NCI-H446 (cell line): ENCODE measurements around the gene PTPRB.
A peak's percentile ranks its signal among the peaks of the same experiment; 100 is the strongest.

Experiments
- DNase-seq, 2 experiments: peaks; one replicate each; lab custom pipeline; 2025; lab: John Stamatoyannopoulos, UW

The PTPRB gene

DNA sequence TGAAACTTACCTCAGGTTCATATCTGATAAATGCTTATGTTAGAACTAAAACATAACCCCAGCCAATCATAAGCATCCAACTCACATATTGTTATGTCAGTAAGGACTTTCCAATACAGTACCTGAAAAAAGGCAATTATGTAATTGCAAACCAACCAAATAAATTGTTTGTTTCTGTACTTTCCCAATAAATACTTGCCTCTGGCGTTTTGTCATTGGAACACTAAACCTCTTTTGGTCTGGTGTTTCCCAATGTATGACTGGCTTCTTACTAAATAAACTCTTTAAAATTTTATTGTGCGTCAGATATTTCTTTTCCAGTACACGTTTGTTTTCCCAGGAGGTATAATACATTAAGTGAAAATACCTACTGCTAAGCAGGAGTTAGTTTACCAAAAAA, 6.7 kb upstream of the PTPRB start:
- no peak for DNase-seq

DNA sequence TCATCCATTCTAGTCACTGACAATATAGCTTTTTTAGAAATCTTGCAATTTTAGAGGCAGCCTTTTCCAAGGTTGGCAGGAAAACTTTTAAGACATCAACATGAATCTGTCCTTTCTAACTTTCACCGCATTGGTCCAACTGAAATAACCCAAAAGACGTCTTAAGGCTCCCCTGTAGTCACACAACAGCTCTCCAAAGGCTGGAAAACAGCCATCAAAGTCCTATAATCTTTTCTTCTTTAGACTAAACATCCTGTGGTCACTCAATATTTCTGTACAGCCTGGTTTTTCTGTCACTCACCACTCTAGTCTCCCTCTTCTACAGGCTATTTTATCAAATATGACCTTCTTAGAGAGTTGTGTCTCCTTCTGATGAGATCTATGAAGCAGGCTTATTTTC, 4.5 kb upstream of the PTPRB start:
- DNase-seq, result no peak

GRCh38 chr12:70640901-70641300, 3.7 kb upstream of the PTPRB start:
- DNase-seq, result no peak

- no peak for DNase-seq
These were observed 2.3 kb upstream of the PTPRB start for GRCh38 chr12:70639535-70639934.

- no peak for DNase-seq
These were observed 1.6 kb upstream of the PTPRB start for GRCh38 chr12:70638639-70639360.

- DNase-seq, result no peak
These were observed 1.5 kb downstream of the PTPRB start for GRCh38 chr12:70635755-70636154.

DNA sequence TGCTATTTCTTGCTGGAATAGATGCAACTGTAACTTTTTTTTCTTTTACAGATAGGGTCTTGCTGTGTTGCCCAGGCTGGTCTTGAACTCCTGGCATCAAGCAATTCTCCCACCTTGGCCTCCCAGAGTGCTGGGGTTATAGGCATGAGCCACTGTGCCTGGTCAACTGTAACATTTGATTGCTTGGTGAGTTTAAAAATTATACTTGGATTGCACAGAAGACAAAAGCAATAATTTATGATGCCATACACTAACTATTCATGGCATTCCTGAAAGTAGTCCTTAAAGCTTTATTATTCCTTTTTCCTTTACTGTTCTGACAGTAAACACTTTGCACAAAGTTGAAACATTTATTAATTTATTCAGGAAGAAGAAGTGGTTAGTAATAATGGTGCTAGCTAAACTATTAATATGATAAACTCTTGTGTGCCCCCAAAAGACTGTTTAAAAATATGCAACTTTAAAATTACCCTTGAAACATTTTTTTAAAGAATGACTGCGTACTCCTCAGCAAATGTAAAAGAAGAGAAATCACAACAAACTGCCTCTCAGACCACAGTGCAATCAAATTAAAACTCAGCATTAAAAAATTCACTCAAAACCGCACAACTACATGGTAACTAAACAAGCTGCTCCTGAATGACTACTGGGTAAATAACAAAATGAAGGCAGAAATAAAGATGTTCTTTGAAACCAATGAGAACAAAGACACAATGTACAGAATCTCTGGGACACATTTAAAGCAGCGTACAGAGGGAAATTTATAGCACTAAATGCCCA, 8.3 kb downstream of the PTPRB start:
- no peak for DNase-seq

GRCh38 chr12:70627677-70628076, 9.6 kb downstream of the PTPRB start:
- no peak for DNase-seq

- no peak for DNase-seq
These were observed 11.0 kb downstream of the PTPRB start for GRCh38 chr12:70626180-70626579.

DNA sequence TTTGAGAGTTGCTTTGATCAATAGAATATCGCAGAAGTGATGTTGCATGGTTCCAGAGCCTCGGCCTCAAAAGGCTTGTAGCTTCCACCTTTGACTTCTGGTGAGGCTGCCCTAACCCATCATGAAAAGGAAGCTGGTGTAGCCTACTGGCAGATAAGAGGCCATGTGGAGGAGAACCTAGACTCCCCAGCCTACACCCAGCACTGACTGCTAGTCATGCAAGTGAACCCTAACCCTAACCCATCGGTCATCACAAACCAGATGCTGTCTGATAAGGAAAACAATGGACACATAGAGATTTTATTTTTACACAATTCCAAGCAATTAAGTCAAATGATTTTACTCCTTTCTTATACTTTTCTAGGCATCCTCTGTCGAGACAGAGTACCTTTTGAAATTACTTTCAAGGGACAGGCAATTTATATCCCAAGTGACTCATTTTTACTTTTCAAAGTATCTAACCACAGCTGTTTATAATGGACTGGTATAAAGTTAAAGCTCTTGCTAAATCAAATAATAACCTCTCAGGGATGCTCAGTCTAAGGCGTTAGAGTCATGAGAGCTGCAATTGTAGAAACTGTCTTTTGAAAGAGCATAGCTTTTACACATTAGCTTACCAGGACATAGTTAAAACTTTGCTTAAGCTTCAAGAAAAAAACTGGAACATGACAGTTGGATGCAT, 17.6 kb downstream of the PTPRB start:
- DNase-seq, result no peak

- DNase-seq, result no peak
These were observed 18.9 kb downstream of the PTPRB start for GRCh38 chr12:70618371-70618770.

GRCh38 chr12:70617450-70617849, 19.8 kb downstream of the PTPRB start:
- DNase-seq, result no peak

DNA sequence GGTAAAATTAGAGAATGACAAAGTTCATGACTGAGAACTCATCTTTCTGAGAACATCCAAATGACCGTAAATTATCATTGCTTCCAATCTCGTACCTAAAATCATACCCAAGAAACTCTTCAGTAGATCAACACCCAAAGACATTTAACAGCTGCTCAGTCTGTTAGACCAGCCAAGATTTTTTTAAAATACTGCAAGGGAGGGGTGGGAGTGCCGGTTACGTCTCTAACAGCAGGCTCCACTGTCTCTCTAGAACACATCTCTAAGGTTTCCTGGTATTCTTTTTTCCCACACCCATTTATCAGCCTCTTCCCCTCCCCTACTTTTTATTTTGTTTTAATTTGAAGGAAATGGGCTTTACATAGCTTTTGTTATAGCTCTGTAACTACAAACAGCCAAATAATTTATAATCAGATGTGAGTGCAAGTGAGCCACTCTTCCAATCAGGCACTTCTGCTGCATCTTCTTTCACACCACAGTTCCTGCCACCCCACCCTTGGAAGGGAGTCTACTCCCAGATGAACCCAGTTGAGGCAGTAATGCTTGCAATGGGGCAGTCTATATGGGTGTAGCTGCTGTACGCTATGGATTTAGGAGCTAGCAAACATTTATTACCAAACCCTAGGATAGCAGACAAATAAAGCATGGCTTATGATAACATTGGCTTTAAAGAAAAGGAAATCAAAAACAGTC, 21.9 kb downstream of the PTPRB start:
- no peak for DNase-seq

DNA sequence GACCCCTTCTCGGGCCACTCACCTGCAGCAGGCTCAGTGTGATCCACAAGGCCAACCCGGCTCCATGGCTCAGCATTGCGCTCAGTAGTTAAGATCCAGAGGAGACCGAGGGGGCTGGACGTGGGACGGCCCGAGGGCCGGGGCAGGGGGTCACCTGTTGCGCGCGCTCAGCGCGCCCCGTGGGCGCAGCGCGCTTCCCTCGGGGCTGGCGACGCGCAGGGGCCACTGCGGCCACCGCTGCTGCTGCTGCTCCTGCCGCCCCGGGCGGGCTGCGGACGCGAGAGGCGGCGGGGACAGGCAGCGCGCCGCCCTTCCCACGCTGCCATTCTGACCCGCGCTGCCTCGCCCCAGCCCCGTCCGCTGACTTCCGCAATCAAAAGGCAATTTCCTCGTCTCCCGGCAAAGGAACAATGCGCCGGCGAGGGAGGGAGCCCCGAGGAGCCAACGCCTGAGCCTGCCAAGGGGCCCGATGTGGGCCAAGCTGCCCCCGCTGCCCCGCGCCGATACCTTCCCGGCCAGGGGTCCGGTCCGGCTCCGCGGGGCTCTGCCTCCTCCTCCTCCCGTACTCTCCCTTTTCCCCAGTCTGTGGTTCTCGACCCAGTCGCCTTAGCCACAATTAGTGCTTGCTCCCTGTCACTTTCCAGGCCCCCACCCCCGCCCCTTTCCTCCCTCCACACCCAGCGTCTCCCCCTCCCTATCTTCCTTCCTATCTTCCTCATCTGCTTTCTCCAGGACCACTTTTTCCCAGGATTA, 27.3 kb downstream of the PTPRB start:
- peak in 1 of 2 experiments; percentile 20 for DNase-seq

DNA sequence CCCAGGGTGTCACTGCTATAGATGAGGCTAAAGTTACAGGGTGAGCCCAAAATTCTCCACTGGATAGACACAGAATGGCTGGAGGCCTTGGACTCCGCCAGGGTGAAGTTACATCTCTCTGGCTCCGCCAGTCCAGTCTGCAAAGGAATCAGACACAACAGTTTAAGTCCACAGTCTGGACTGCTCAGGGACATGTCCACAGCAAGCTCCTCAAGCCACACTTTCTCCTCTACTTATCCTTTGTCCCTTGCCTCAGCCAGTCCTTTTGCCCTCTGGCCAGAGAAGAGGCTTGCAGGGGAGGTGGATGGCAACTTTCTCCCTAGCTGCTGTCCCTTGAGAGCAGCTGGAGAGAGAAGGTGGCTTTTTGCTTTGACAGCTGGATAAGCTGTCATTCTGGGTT, 28.0 kb downstream of the PTPRB start:
- no peak for DNase-seq

GRCh38 chr12:70608184-70608583, 29.0 kb downstream of the PTPRB start:
- DNase-seq, result no peak

GRCh38 chr12:70607107-70607506, 30.1 kb downstream of the PTPRB start:
- DNase-seq, result no peak

- DNase-seq, result no peak
These were observed 31.3 kb downstream of the PTPRB start for GRCh38 chr12:70605976-70606375.

- no peak for DNase-seq
These were observed 32.6 kb downstream of the PTPRB start for GRCh38 chr12:70604662-70605061.

DNA sequence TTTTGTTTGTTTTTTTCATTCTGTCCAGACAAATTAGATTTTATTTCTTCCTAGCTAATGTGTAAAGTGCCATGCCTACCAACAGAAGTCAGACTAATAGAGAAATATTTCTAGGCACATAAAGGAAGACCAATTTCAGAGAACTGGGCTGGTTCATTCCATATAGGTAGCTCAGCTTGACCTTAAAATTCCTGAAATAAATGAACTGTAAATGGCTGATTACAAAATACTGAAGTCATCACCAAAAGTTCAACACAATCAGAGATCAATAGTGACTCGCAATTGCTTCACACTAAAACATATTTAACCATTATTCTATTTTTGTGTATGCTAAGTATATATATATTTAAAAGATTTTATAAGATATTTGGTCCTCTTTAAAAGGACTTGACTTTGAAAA, 34.2 kb downstream of the PTPRB start:
- DNase-seq, result no peak

- DNase-seq, result no peak
These were observed 38.6 kb downstream of the PTPRB start for GRCh38 chr12:70598467-70599193.
